Gastroesophageal sphincter (tissue), 3 donors: ENCODE results near the gene AKAP13.

ENCODE experiments used
- CTCF ChIP-seq, 4 experiments: fragments of 200-600 bp in 2 of 4; fragments of 450-650 bp in 2 of 4; sonication (generic) in 1 of 4; IDR thresholded peaks; one replicate each; pipeline ENCODE4 v1.5.1; 2017 to 2019; ENCODE audit warnings: antibody characterized with exemption in 4 of 4, mild to moderate bottlenecking in 2 of 4, moderate library complexity in 2 of 4
- EP300 ChIP-seq: sonication (generic); formaldehyde crosslinking; IDR thresholded peaks from one replicate; pipeline ENCODE4 v1.6.1; 2017; ENCODE audit warnings: antibody characterized with exemption, mild to moderate bottlenecking
- POLR2A ChIP-seq, 2 donors: fragments of 450-650 bp; IDR thresholded peaks; one replicate each; pipeline ENCODE4 v1.6.1; 2017; ENCODE audit warnings: antibody characterized with exemption in 2 of 2, mild to moderate bottlenecking in 2 of 2, moderate library complexity in 1 of 2
- POLR2AphosphoS5 ChIP-seq: sonication (generic); formaldehyde crosslinking; IDR thresholded peaks from one replicate; pipeline ENCODE4 v1.6.1; 2017; ENCODE audit warnings: antibody characterized with exemption

- TF ChIP-seq CTCF (IDR thresholded peaks at IDR 0.05) (no peak), POLR2A (IDR thresholded peaks at IDR 0.05) (no peak), EP300 (no peak), POLR2AphosphoS5 (no peak)
These were observed 222.8 kb downstream of the AKAP13 start for GRCh38 chr15:85603160-85603559.
